ENCODE measurements around the gene RTL1.

- TF ChIP-seq SUZ12 (IDR thresholded peaks at IDR 0.05; ENCODE audit: unreplicated experiment) (no peak), HDAC6 (IDR thresholded peaks at IDR 0.05; ENCODE audit: unreplicated experiment) (no peak), E4F1 (IDR thresholded peaks at IDR 0.05; ENCODE audit: borderline replicate concordance, partially characterized antibody) (no peak), KAT2A (conservative IDR thresholded peaks at IDR 0.05; ENCODE audit: control insufficient read depth, low read depth, low read length) (no peak), TAF1 (IDR thresholded peaks at IDR 0.05; ENCODE audit: borderline replicate concordance, low read depth, low read length) (no peak), POLR2A (IDR thresholded peaks at IDR 0.05; ENCODE audit: low read depth, low read length) (no peak), RELA (IDR thresholded peaks at IDR 0.05; ENCODE audit: borderline replicate concordance, partially characterized antibody) (no peak), CTCF (IDR thresholded peaks at IDR 0.05 in 2 of 3, conservative IDR thresholded peaks at IDR 0.05 in 1 of 3; ENCODE audit: control insufficient read depth in 2 of 3, extremely low read depth in 1 of 3, insufficient read depth in 1 of 3, low read depth in 3 of 3, low read length in 3 of 3) (no peak)
Measured at GRCh38 chr14:100864960-100865681, 38.4 kb downstream of the RTL1 start.

Data from GM12878 (cell line).